Lower leg skin (tissue), 4 donors: ENCODE measurements around the gene HLA-E. TPM values are rescaled to one million over a fixed set of nuclear protein-coding genes. Genes with fewer than 3 reads are reported as not detected.

Experiments
- DNase-seq, 2 donors: peaks; one replicate each; pipeline ENCODE4 v3.0.0-alpha.2; 2019; ENCODE audit warnings: low spot score in 2 of 2
- H3K4me3 ChIP-seq: fragments of 200-600 bp; sonication (generic); 2 replicates; pipeline ENCODE4 v1.5.1; 2017; ENCODE audit warnings: mild to moderate bottlenecking, low read depth; ENCODE audit not compliant: poor library complexity, severe bottlenecking
- POLR2A ChIP-seq, 2 donors: fragments of 450-650 bp; IDR thresholded peaks; one replicate each; pipeline ENCODE4 v1.6.1; 2016 to 2017; ENCODE audit warnings: antibody characterized with exemption in 2 of 2, mild to moderate bottlenecking in 1 of 2, moderate library complexity in 1 of 2
- WGBS, 2 donors: methylation state at CpG; one replicate each; pipeline ENCODE4 v1.1.5; 2018; 5-methylcytosine and 5-hydroxymethylcytosine counted together
- intact Hi-C: fragments of 100-400 bp; cut with DNase I; formaldehyde crosslinking; loops from one replicate; pipeline ENCODE4 v1.15.0; 2023; ENCODE audit warnings: low total_unique reads
- total RNA-seq, 4 donors: library from RNA; depleted of rRNA; stranded (reverse); fragments of >200 nt; gene quantifications; one replicate each; pipeline ENCODE4 v1.1.0, GENCODE V29; 2016
- TF ChIP-seq, protein P1 (sequence below), 3 donors: fragments of 450-650 bp; IDR thresholded peaks; one replicate each; pipeline ENCODE4 v1.5.1; 2016; ENCODE audit warnings: antibody characterized with exemption in 3 of 3, mild to moderate bottlenecking in 3 of 3, moderate library complexity in 2 of 3

HLA-E gene
- total RNA-seq, 4 donors from 2014 or later: 685 to 929 (median 835) TPM

DNA sequence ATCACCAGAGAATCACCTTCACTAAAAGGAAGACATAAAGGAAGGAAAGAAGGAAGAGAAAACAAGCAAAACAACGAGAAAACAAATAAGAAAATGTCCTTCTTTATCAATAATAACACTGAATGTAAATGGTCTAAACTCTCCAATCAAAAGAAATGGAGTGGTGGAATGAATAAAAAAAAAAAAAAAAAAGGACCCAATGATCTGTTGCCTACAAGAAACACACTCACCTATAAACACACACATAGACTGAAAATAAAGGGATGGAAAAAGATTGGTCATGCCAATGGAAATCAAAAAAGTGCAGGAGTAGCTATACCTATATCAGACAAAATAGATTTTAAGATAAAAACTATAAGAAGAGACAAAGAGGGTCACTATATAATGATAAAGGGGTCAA is 30.2 kb upstream of the HLA-E start:
- intact Hi-C loops: no loop called here
- WGBS, 2 donors: 38 to 44% methylated on average over 1 of the region's 1 CpG
- no peak overlapping the region for H3K4me3 ChIP-seq
- no peak for TF ChIP-seq POLR2A (IDR thresholded peaks at IDR 0.05)
- TF ChIP-seq, protein P1, sequence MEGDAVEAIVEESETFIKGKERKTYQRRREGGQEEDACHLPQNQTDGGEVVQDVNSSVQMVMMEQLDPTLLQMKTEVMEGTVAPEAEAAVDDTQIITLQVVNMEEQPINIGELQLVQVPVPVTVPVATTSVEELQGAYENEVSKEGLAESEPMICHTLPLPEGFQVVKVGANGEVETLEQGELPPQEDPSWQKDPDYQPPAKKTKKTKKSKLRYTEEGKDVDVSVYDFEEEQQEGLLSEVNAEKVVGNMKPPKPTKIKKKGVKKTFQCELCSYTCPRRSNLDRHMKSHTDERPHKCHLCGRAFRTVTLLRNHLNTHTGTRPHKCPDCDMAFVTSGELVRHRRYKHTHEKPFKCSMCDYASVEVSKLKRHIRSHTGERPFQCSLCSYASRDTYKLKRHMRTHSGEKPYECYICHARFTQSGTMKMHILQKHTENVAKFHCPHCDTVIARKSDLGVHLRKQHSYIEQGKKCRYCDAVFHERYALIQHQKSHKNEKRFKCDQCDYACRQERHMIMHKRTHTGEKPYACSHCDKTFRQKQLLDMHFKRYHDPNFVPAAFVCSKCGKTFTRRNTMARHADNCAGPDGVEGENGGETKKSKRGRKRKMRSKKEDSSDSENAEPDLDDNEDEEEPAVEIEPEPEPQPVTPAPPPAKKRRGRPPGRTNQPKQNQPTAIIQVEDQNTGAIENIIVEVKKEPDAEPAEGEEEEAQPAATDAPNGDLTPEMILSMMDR (IDR thresholded peaks at IDR 0.05): no peak
- no peak for DNase-seq

DNA sequence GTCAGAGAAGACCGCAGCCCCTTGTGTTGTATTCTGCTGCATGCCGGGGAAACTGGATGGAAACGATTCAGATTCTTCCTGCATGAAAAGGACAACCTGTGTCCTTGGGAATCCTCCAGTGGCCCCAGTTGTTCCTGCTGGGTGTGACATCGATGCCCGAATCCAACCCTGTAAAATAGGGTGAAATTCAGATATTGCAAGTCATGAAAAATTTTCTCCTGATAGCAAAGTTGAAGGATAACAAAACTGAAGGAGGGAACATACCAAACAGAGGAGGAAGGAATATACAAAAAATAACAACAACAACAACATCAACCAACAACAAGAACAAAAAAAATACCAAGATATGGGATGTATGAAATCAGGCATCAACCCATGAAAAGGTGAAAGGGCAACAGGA is 28.3 kb upstream of the HLA-E start:
- 70 to 87% methylated on average over 5 of the region's 5 CpGs for WGBS, 2 donors
- intact Hi-C loops: no loop called here
- no peak for TF ChIP-seq POLR2A (IDR thresholded peaks at IDR 0.05)
- TF ChIP-seq, protein P1 (IDR thresholded peaks at IDR 0.05): no peak
- H3K4me3 ChIP-seq: no peak overlapping the region
- DNase-seq: no peak

DNA sequence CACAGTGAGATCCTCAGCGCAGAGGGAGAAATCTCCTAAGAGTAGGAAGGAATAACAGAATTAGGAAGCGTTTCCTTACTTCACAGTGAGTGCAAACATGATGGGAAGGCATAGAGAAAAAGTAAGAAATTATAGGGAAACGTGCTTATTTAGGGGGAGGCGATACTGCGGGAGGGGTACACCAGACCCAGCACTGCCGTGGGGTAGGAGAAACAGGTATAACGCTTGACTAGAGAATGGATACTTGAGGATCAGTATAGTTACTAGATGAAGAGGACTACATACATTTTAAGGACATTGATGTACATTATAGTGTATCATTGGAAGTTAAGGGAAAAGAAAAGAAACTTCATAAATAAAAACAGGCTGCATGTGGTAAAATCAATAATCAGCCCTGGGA is 26.8 kb upstream of the HLA-E start:
- intact Hi-C loops: no loop called here
- 46 to 53% methylated on average over 7 of the region's 7 CpGs for WGBS, 2 donors
- DNase-seq: no peak
- TF ChIP-seq, protein P1 (IDR thresholded peaks at IDR 0.05): no peak
- TF ChIP-seq POLR2A (IDR thresholded peaks at IDR 0.05): no peak
- no peak overlapping the region for H3K4me3 ChIP-seq

DNA sequence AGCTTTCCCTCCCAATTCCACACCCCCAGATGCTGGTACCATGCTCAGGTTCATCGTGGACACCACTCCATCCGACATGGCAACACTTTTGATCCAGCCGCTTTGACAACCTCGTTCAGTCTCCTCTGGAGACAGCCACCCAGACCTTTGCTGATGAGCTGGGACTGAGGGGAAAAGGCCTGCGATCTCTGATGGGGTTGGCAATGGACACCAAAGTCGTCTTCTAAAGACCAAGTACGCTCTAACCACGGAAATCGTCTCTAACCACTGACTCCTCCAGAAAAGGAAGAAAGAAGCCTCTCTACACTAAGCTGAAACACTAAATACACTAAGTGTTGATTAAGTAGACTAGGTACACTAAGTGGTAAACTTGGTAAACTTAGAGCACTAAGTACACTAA is 26.1 kb upstream of the HLA-E start:
- 44 to 54% methylated on average over 9 of the region's 9 CpGs for WGBS, 2 donors
- intact Hi-C loops: no loop called here
- H3K4me3 ChIP-seq: no peak overlapping the region

DNA sequence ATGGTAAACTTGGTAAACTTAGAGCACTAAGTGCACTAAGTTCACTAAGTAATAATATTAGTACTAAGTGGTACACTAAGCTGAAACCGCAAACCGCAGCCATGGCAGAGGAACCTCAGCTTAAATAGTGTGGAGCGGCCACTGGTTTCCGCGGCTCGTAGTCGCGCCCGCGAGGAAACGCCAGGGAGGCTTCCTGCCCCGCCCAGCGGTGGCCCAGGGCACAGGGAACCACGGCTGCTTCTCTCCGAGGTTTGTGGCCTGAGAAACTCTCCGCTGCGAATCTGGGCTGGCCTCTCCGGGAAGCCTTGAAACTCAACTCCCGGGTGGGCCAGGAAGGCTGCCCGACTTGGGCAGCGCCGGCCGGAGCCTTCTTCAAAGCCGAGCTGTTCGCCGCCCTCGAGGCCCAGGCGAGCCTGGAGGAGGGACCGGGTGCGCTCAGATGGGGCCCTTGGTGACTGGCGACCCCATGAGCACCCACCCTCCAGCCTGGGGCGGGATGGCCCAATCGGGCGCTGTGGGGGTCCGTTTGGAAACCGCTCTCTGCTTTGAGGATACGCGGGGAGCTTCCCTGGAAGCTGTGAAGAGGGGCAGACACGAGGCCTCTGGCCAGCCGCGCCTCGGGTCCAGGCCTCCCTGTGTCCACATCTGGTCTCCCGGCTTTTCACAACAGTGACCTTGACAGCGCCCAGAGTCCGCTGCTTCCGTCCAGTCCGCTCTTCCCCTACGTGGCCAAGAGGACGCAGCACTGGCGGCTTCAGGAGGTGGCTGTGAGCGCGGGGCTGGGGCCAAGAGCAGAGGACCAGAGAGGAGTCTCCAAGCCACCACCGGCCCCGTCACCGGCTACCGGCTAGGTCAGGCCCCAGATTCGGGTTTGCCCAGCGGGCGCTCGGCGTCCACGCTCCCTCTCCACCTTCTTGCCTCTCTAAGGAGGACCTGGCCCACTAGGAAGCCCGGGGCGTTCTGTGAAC is 25.4 kb upstream of the HLA-E start:
- TF ChIP-seq, protein P1 (IDR thresholded peaks at IDR 0.05): no peak
- no peak for TF ChIP-seq POLR2A (IDR thresholded peaks at IDR 0.05)
- DNase-seq: no peak
- intact Hi-C loops: no loop called here
- WGBS, 2 donors: 17 to 30% methylated on average over 45 to 64 of the region's 64 CpGs
- no peak overlapping the region for H3K4me3 ChIP-seq

More for the DNA sequence above, 26.1 kb upstream of the HLA-E start:
- no peak for DNase-seq
- TF ChIP-seq, protein P1 (IDR thresholded peaks at IDR 0.05): no peak
- TF ChIP-seq POLR2A (IDR thresholded peaks at IDR 0.05): no peak
